ENCODE measurements around the gene C14orf180. TPM values are rescaled to one million over a fixed set of nuclear protein-coding genes. Genes with fewer than 3 reads are reported as not detected.

The C14orf180 gene
- total and polyA plus RNA-seq, 4 donors = 0.12 to 0.48 (median 0.30) TPM

GRCh38 chr14:104596927-104597351 lies 17.4 kb downstream of the C14orf180 start:
- H3K9ac ChIP-seq (ENCODE audit: insufficient read depth in 1 of 2, low read length in 2 of 2) = no peak overlapping the region
- no peak for TF ChIP-seq CTCF (IDR thresholded peaks at IDR 0.05; ENCODE audit: control extremely low read depth, extremely low read depth)
- H3K27ac ChIP-seq (ENCODE audit: low read depth in 1 of 2, low read length in 1 of 2) = no peak overlapping the region
- peaks cover 0 to 4% (median under 1%) of the 10 kb centered on the region in 3 donors for H3K27me3 ChIP-seq (ENCODE audit: control insufficient read depth in 3 of 3, insufficient read depth in 3 of 3, low read length in 2 of 3)
- H3K9me3 ChIP-seq (ENCODE audit: control insufficient read depth in 4 of 4, insufficient read depth in 3 of 4, low read length in 3 of 4) = peaks cover 0 to 3% (median 0%) of the 10 kb centered on the region in 4 donors
- no peaks in the 10 kb centered on the region for H3K36me3 ChIP-seq (ENCODE audit: control insufficient read depth in 4 of 4, insufficient read depth in 4 of 4, low read length in 4 of 4)
- 87% methylated on average over 21 of the region's 21 CpGs for WGBS, 2 donors
- H3K4me3 ChIP-seq = no peak overlapping the region
- H3K4me1 ChIP-seq (ENCODE audit: control insufficient read depth in 5 of 5, insufficient read depth in 5 of 5, low read length in 5 of 5) = peaks cover 0 to 17% (median 0%) of the 10 kb centered on the region in 5 donors
- no peak for ATAC-seq (ENCODE audit: insufficient read depth, low FRiP score)
- DNase-seq = peak in 1 of 3 donors; percentile 6

- Histone ChIP-seq H3K4me1 (ENCODE audit: control insufficient read depth in 5 of 5, insufficient read depth in 5 of 5, low read length in 5 of 5) (peaks cover 0 to 18% (median 0%) of the 10 kb centered on the region in 5 donors), H3K9me3 (ENCODE audit: control insufficient read depth in 4 of 4, insufficient read depth in 3 of 4, low read length in 3 of 4) (peaks cover 0 to 3% (median 0%) of the 10 kb centered on the region in 4 donors), H3K27ac (ENCODE audit: low read depth in 1 of 2, low read length in 1 of 2) (no peak overlapping the region), H3K36me3 (ENCODE audit: control insufficient read depth in 4 of 4, insufficient read depth in 4 of 4, low read length in 4 of 4) (no peaks in the 10 kb centered on the region), H3K4me3 (no peak overlapping the region), H3K9ac (ENCODE audit: insufficient read depth in 1 of 2, low read length in 2 of 2) (no peak overlapping the region), H3K27me3 (ENCODE audit: control insufficient read depth in 3 of 3, insufficient read depth in 3 of 3, low read length in 2 of 3) (peaks cover 0 to 6% (median 0%) of the 10 kb centered on the region in 3 donors)
- TF ChIP-seq CTCF (IDR thresholded peaks at IDR 0.05; ENCODE audit: control extremely low read depth, extremely low read depth) = no peak
- ATAC-seq (ENCODE audit: insufficient read depth, low FRiP score) = no peak
- peak in 1 of 3 donors; percentile 7 for DNase-seq
- 77 to 79% methylated on average over 11 of the region's 11 CpGs for WGBS, 2 donors
These were observed 18.0 kb downstream of the C14orf180 start for GRCh38 chr14:104597576-104597975.

GRCh38 chr14:104598039-104598909 lies 18.7 kb downstream of the C14orf180 start:
- Histone ChIP-seq H3K9me3 (ENCODE audit: control insufficient read depth in 4 of 4, insufficient read depth in 3 of 4, low read length in 3 of 4) (peaks cover 0 to 3% (median 0%) of the 10 kb centered on the region in 4 donors), H3K4me1 (ENCODE audit: control insufficient read depth in 5 of 5, insufficient read depth in 5 of 5, low read length in 5 of 5) (peaks cover 0 to 18% (median 0%) of the 10 kb centered on the region in 5 donors), H3K27ac (ENCODE audit: low read depth in 1 of 2, low read length in 1 of 2) (no peak overlapping the region), H3K4me3 (no peak overlapping the region), H3K9ac (ENCODE audit: insufficient read depth in 1 of 2, low read length in 2 of 2) (no peak overlapping the region), H3K27me3 (ENCODE audit: control insufficient read depth in 3 of 3, insufficient read depth in 3 of 3, low read length in 2 of 3) (peaks cover 0 to 6% (median 0%) of the 10 kb centered on the region in 3 donors), H3K36me3 (ENCODE audit: control insufficient read depth in 4 of 4, insufficient read depth in 4 of 4, low read length in 4 of 4) (no peaks in the 10 kb centered on the region)
- 58 to 75% methylated on average over 28 of the region's 28 CpGs for WGBS, 2 donors
- no peak for ATAC-seq (ENCODE audit: insufficient read depth, low FRiP score)
- TF ChIP-seq CTCF (IDR thresholded peaks at IDR 0.05; ENCODE audit: control extremely low read depth, extremely low read depth) = no peak
- DNase-seq = peak; percentile 25 to 70 (median 69)

All from lung (tissue), 12 donors.